Neural cell (in vitro differentiated cells): ENCODE data around the gene ZNF804A. TPM values are rescaled to one million over a fixed set of nuclear protein-coding genes. Genes with fewer than 3 reads are reported as not detected.

Source experiments
- H2AFZ ChIP-seq: fragments of 200-600, 300-800 bp; sonication (generic), shearing (Covaris generic); 2 replicates; pipeline ENCODE4 v1.6.0; 2014; ENCODE audit warnings: low read depth, mild to moderate bottlenecking, antibody characterized with exemption, low read length, moderate library complexity
- H3F3A ChIP-seq: fragments of 200-600 bp; shearing (Covaris generic); 2 replicates; pipeline ENCODE4 v1.6.1; 2016; ENCODE audit warnings: mild to moderate bottlenecking, moderate library complexity, mixed read lengths, antibody characterized with exemption, low read length; ENCODE audit not compliant: insufficient read depth, poor library complexity, severe bottlenecking
- H3K27ac ChIP-seq: fragments of 200-600, 300-800 bp; sonication (generic), shearing (Covaris generic); 2 replicates; pipeline ENCODE4 v1.5.1; 2014; ENCODE audit warnings: mild to moderate bottlenecking, low read length, moderate library complexity
- H3K27me3 ChIP-seq: fragments of 300-800, 200-600 bp; sonication (generic), shearing (Covaris generic); 2 replicates; pipeline ENCODE4 v1.6.0; 2014; ENCODE audit warnings: mild to moderate bottlenecking, low read depth, low read length, moderate library complexity; ENCODE audit not compliant: insufficient read depth
- H3K36me3 ChIP-seq: fragments of 300-800, 200-600 bp; sonication (generic), shearing (Covaris generic); 2 replicates; pipeline ENCODE4 v1.5.1; 2014; ENCODE audit warnings: mild to moderate bottlenecking, antibody characterized with exemption, low read length, moderate library complexity; ENCODE audit not compliant: insufficient read depth
- H3K4me2 ChIP-seq: fragments of 300-800, 200-600 bp; sonication (generic), shearing (Covaris generic); 2 replicates; pipeline ENCODE4 v1.6.0; 2014; ENCODE audit warnings: mild to moderate bottlenecking, low read length
- H3K4me3 ChIP-seq: fragments of 300-800, 200-600 bp; sonication (generic), shearing (Covaris generic); 2 replicates; pipeline ENCODE4 v1.5.1; 2014; ENCODE audit warnings: mild to moderate bottlenecking, low read length, moderate library complexity
- H3K79me2 ChIP-seq: fragments of 200-600 bp; shearing (Covaris generic); replicated peaks from 2 replicates; pipeline ENCODE4 v1.6.0; 2014; ENCODE audit warnings: mild to moderate bottlenecking, low read length, moderate library complexity; ENCODE audit not compliant: insufficient read depth
- H3K9ac ChIP-seq: fragments of 300-800, 200-600 bp; sonication (generic), shearing (Covaris generic); 2 replicates; pipeline ENCODE4 v1.6.1; 2016; ENCODE audit warnings: mild to moderate bottlenecking, low read length, mixed read lengths
- H3K9me2 ChIP-seq: fragments of 200-600 bp; shearing (Covaris generic); 2 replicates; pipeline ENCODE4 v1.6.1; 2016; ENCODE audit warnings: mild to moderate bottlenecking, low read length, mixed read lengths; ENCODE audit not compliant: insufficient read depth
- H3K9me3 ChIP-seq: fragments of 200-600, 300-800 bp; sonication (generic), shearing (Covaris generic); 2 replicates; pipeline ENCODE4 v1.6.1; 2016; ENCODE audit warnings: mild to moderate bottlenecking, mixed run types, low read length, moderate library complexity, mixed read lengths
- H4K20me1 ChIP-seq: fragments of 200-600 bp; shearing (Covaris generic); 2 replicates; pipeline ENCODE4 v1.6.1; 2016; ENCODE audit warnings: mild to moderate bottlenecking, mixed run types; ENCODE audit not compliant: insufficient read depth
- CTCF ChIP-seq: fragments of 450-650 bp; IDR thresholded peaks from 2 replicates; pipeline ENCODE4 v1.5.1; 2014; ENCODE audit warnings: antibody characterized with exemption, mild to moderate bottlenecking, moderate library complexity; ENCODE audit not compliant: poor library complexity, severe bottlenecking
- EP300 ChIP-seq: fragments of 450-650 bp; conservative IDR thresholded peaks from 2 replicates; pipeline ENCODE4 v1.6.1; 2014; ENCODE audit warnings: antibody characterized with exemption, mild to moderate bottlenecking, moderate library complexity; ENCODE audit not compliant: poor library complexity, severe bottlenecking
- EZH2 ChIP-seq: fragments of 200-600, 300-800 bp; shearing (Covaris generic), sonication (generic); IDR thresholded peaks from 2 replicates; pipeline ENCODE4 v1.6.1; 2014; ENCODE audit warnings: antibody characterized with exemption, low read length, borderline replicate concordance, mild to moderate bottlenecking; ENCODE audit not compliant: insufficient read depth, poor library complexity, severe bottlenecking
- MXI1 ChIP-seq: fragments of 450-650 bp; conservative IDR thresholded peaks from 2 replicates; pipeline ENCODE4 v1.6.1; 2014; ENCODE audit warnings: antibody characterized with exemption, mild to moderate bottlenecking; ENCODE audit not compliant: poor library complexity, severe bottlenecking
- POLR2AphosphoS5 ChIP-seq: IDR thresholded peaks from 2 replicates; pipeline ENCODE4 v1.6.1; 2012
- RAD21 ChIP-seq: fragments of 450-650 bp; conservative IDR thresholded peaks from 2 replicates; pipeline ENCODE4 v1.6.1; 2014; ENCODE audit warnings: antibody characterized with exemption, mild to moderate bottlenecking, moderate library complexity
- REST ChIP-seq: IDR thresholded peaks from 2 replicates; pipeline ENCODE4 v1.6.1; 2012; ENCODE audit warnings: borderline replicate concordance
- SMC3 ChIP-seq: fragments of 450-650 bp; conservative IDR thresholded peaks from 2 replicates; pipeline ENCODE4 v1.6.1; 2014; ENCODE audit warnings: antibody characterized with exemption, mild to moderate bottlenecking, moderate library complexity; ENCODE audit not compliant: poor library complexity
- TAF1 ChIP-seq: IDR thresholded peaks from 2 replicates; pipeline ENCODE4 v1.6.1; 2012; ENCODE audit warnings: low read depth
- polyA plus RNA-seq: library from polyadenylated mRNA; depleted of rRNA; stranded (reverse); fragments of >200 nt; gene quantifications from 2 replicates; pipeline ENCODE4 v1.2.3, GENCODE V29; 2014

ZNF804A gene
- polyA plus RNA-seq, 1 donor from 2014 or later = 2.7 TPM

GRCh38 chr2:184556639-184557038, 41.7 kb upstream of the ZNF804A start:
- TF ChIP-seq CTCF (no peak), POLR2AphosphoS5 (no peak), REST (no peak), SMC3 (no peak), RAD21 (no peak), EZH2 (no peak), EP300 (no peak), TAF1 (no peak), MXI1 (no peak)
- no peaks in the 10 kb centered on the region for H3K9me3 ChIP-seq

GRCh38 chr2:184558713-184559464, 39.4 kb upstream of the ZNF804A start:
- Histone ChIP-seq H3K9me2 (no peaks in the 10 kb centered on the region), H3K79me2 (no peaks in the 10 kb centered on the region), H3K4me3 (no peak overlapping the region), H3K27me3 (no peaks in the 10 kb centered on the region), H3K9me3 (no peaks in the 10 kb centered on the region), H3K4me2 (no peak overlapping the region), H3F3A (no peaks in the 10 kb centered on the region), H3K27ac (no peak overlapping the region), H2AFZ (no peak overlapping the region), H3K36me3 (no peaks in the 10 kb centered on the region), H3K9ac (no peak overlapping the region), H4K20me1 (no peaks in the 10 kb centered on the region)
- TF ChIP-seq TAF1 (no peak), REST (no peak), EP300 (peak; percentile 70), SMC3 (no peak), EZH2 (no peak), POLR2AphosphoS5 (peak; percentile 72), CTCF (no peak), RAD21 (no peak), MXI1 (no peak)

More at GRCh38 chr2:184556639-184557038, 41.7 kb upstream of the ZNF804A start:
- Histone ChIP-seq H3K9ac (no peak overlapping the region), H3K4me3 (no peak overlapping the region), H4K20me1 (no peaks in the 10 kb centered on the region), H3K9me2 (no peaks in the 10 kb centered on the region), H2AFZ (no peak overlapping the region), H3K27me3 (no peaks in the 10 kb centered on the region), H3K79me2 (no peaks in the 10 kb centered on the region), H3K36me3 (no peaks in the 10 kb centered on the region), H3K4me2 (no peak overlapping the region), H3F3A (no peaks in the 10 kb centered on the region), H3K27ac (no peak overlapping the region)
